ENCODE measurements around the gene SPOCD1. TPM values are rescaled to one million over a fixed set of nuclear protein-coding genes. Genes with fewer than 3 reads are reported as not detected.
A peak's percentile ranks its signal among the peaks of the same experiment; 100 is the strongest.

The SPOCD1 gene
- polyA plus RNA-seq, 2 of the 4 experiments (the other 2 are of a cell fraction), result 0.98 to 4.8 TPM

DNA sequence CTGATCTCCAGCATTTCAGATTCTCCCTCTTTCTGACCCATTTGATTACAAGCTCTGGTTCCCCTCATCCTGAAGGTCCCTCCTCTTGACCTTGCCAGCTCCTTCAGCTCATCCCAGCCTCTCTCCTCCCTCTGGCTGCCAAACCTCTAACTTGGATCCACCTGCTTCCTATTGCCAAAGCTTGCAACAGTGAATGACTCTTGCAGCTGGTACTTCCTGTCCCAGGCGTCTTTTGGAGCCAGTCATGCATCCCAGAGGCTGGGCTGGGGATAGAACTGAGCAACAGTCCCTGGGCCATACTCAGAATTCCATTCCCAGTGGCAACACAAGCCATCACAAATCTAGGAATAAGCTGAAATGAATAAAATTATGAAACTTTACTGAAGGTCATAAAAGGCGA is 27.7 kb upstream of the SPOCD1 start:
- no peak overlapping the region for H3K4me3 ChIP-seq
- TF ChIP-seq HEYL (CRISPR knock-in tag; IDR thresholded peaks at IDR 0.05), result no peak
- TF ChIP-seq SMC3 (IDR thresholded peaks at IDR 0.05), result no peak
- TF ChIP-seq EHMT2 (IDR thresholded peaks at IDR 0.05; ENCODE audit: low read depth), result no peak
- TF ChIP-seq, protein P1, sequence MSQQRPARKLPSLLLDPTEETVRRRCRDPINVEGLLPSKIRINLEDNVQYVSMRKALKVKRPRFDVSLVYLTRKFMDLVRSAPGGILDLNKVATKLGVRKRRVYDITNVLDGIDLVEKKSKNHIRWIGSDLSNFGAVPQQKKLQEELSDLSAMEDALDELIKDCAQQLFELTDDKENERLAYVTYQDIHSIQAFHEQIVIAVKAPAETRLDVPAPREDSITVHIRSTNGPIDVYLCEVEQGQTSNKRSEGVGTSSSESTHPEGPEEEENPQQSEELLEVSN (IDR thresholded peaks at IDR 0.05; ENCODE audit: borderline replicate concordance, low read depth), result no peak
- TF ChIP-seq HOXB13 (CRISPR knock-in tag; IDR thresholded peaks at IDR 0.05; ENCODE audit: low read depth), result no peak
- no peak for TF ChIP-seq ESRRA (IDR thresholded peaks at IDR 0.05; ENCODE audit: borderline replicate concordance, low read length)
- CTCF ChIA-PET, result interaction anchor here (0.7 kb wide), 1 partner anchor 120 kb away, joined by 3 read pairs; no protein-coding TSS in a partner anchor
- H3K4me1 ChIP-seq, result no peaks in the 10 kb centered on the region; the same call in 2 of the 3 replicates
- H3K9me3 ChIP-seq, result no peaks in the 10 kb centered on the region
- H3K4me2 ChIP-seq, result no peak overlapping the region
- POLR2A ChIA-PET, result interaction anchor here (0.6 kb wide), 1 partner anchor 20 kb away, joined by 4 read pairs; no protein-coding TSS in a partner anchor
- DNase-seq (ENCODE audit: low read depth in 1 of 2, low spot score in 1 of 2) (no peak), FAIRE-seq (no peak), ATAC-seq (no peak)
- H3K27ac ChIP-seq, result peak overlapping the region in 1 of 2 experiments; percentile 15; a peak in 1 of 6 replicates
- 63% methylated on average over 2 of the region's 2 CpGs for WGBS (ENCODE audit: missing lambda C conversion rate)

DNA sequence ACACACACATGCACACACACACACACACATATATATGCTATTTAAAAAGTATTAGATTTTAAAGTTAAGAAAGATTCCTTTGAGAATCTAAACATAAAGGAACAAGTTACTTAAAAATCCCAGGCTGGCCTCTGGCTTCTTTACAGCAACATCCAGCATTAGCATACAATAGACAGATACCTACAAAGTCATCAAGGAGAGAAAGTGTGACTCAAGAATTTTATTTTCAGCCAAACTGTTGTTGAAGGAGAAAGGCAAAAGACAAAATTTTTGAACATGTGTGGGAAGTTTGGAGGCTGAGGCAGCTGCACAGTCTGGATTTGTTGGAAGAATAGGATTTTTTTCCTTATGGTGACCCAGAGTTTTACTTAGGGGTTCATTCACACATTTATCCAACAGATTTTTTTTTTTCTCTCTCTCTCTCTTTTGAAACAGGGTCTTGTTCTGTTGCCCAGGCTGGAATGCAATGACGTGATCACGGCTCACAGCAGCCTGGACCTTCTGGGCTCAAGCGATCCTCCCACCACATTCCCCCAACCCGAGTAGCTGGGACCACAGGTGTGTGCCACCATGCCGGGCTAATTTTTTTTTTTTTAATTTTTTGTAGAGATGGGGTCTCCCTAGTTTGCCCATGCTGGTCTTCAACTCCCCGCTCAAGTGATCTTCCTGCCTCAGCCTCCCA is 24.0 kb upstream of the SPOCD1 start:
- DNase-seq (ENCODE audit: low read depth in 1 of 2, low spot score in 1 of 2), result no peak
- Histone ChIP-seq H3K9me3 (no peaks in the 10 kb centered on the region), H3K27ac (no peak overlapping the region), H3K4me2 (no peak overlapping the region), H3K4me3 (no peak overlapping the region), H3K4me1 (no peaks in the 10 kb centered on the region; the same call in 2 of the 3 replicates)
- CTCF ChIA-PET, result no interaction called here
- WGBS (ENCODE audit: missing lambda C conversion rate), result 94% methylated on average over 6 of the region's 6 CpGs
- no peak for TF ChIP-seq HOXB13 (CRISPR knock-in tag; IDR thresholded peaks at IDR 0.05; ENCODE audit: low read depth)
- no peak for TF ChIP-seq HEYL (CRISPR knock-in tag; IDR thresholded peaks at IDR 0.05)
- no peak for TF ChIP-seq EP300 (IDR thresholded peaks at IDR 0.05)
- TF ChIP-seq GATA3 (IDR thresholded peaks at IDR 0.05; ENCODE audit: borderline replicate concordance), result no peak
- TF ChIP-seq ESRRA (IDR thresholded peaks at IDR 0.05; ENCODE audit: borderline replicate concordance, low read length), result no peak
- TF ChIP-seq POLR2AphosphoS2 (conservative IDR thresholded peaks at IDR 0.05; ENCODE audit: low read length), result no peak
- POLR2A ChIA-PET, result no interaction called here
- no peak for FAIRE-seq
- ATAC-seq, result no peak

DNA sequence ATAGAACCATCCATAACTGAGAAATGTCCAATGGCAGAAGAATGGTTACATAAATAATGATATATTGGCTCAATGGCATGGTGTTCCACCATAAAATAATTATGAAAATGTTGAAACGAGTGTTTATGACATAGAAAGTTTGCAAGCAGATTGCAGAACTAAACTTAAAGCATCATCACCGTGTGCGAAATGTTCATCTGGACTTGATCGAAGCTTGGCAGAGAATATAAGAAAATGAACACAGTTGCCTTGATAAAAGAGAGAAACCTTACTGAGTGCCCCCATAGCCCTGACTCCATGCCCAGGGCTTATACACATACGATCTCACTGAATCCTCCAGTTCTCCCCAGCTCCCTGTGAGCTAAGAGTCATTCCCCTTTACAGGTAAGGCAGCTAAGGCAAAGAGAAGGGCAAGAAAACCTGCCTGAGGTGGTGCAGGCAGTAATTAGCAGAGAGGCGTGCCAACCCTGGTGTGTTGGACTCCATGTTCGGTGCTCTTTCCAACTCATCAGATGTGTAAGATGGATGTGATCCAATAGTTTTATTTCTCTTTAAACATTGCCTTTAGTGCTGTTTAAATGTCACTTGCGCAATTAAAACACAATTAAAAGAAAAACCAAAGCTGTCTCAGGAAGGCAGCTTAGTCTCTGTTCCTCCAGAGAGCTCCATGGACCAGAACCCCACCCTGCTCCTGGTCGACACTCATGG is 21.8 kb upstream of the SPOCD1 start:
- 66% methylated on average over 9 of the region's 9 CpGs for WGBS (ENCODE audit: missing lambda C conversion rate)
- DNase-seq (ENCODE audit: low read depth in 1 of 2, low spot score in 1 of 2) (no peak), ATAC-seq (no peak), FAIRE-seq (no peak)
- ChIA-PET POLR2A (no interaction called here), CTCF (interaction anchor here (1.3 to 1.8 kb wide), 2 partner anchors 22 to 28 kb away, joined by 3 to 4 read pairs; partner anchors contain the start of gene SPOCD1)
- Histone ChIP-seq H3K4me1 (no peaks in the 10 kb centered on the region; the same call in 2 of the 3 replicates), H3K9me3 (no peaks in the 10 kb centered on the region), H3K27ac (no peak overlapping the region), H3K4me3 (no peak overlapping the region), H3K4me2 (no peak overlapping the region)
- no peak for TF ChIP-seq KDM1A (IDR thresholded peaks at IDR 0.05; ENCODE audit: low read depth)

DNA sequence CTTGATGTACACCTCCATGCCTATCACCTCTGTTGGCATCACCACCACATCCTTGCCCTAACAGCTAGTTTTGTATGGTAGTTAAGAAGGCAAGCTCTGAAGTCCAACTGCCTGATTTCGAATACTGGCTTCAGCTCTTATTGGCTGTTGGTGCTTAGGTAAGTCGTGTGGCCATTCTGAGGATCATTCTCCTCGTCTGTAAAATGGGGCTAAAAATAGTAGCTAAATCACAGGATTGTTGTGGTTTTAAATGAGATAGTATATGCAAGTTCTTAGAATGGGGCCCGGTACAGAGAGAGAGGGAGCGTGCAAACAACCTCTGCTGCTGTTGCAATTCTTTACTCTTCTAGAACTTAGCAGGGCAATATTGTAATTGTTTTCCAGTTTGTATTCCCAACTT is 20.8 kb upstream of the SPOCD1 start:
- TF ChIP-seq, protein P2, sequence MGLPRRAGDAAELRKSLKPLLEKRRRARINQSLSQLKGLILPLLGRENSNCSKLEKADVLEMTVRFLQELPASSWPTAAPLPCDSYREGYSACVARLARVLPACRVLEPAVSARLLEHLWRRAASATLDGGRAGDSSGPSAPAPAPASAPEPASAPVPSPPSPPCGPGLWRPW (IDR thresholded peaks at IDR 0.05), result no peak
- TF ChIP-seq ZSCAN20 (CRISPR knock-in tag; IDR thresholded peaks at IDR 0.05), result no peak
- POLR2A ChIA-PET, result no interaction called here
- Histone ChIP-seq H3K4me3 (no peak overlapping the region), H3K9me3 (no peaks in the 10 kb centered on the region), H3K4me2 (no peak overlapping the region), H3K27ac (no peak overlapping the region), H3K4me1 (no peaks in the 10 kb centered on the region)
- 62% methylated on average over 5 of the region's 5 CpGs for WGBS (ENCODE audit: missing lambda C conversion rate)
- DNase-seq (ENCODE audit: low read depth in 1 of 2, low spot score in 1 of 2), result no peak
- CTCF ChIA-PET, result interaction anchor here (0.6 to 2.4 kb wide), 4 partner anchors 54 to 288 kb away, joined by 3 to 5 read pairs (median 4); no protein-coding TSS in a partner anchor
- no peak for ATAC-seq
- FAIRE-seq, result no peak

DNA sequence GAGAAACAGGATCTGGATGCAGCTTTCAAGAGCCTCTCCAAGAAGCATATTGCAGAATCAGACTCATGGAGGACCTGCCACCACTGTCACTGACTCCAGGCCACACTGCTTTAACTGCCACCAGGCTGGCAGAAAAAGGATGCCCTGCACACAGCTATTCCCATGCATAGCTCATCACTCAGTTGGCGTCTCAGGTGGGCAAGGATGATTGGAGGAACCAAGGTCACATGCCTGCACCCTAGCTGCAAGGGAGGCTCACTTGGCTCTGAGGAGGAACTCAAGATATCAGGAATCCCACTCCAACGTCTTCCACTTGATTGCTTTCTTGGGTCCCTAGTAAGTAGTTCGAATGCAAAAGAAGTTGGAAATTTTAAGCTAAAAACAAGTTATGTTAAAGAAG is 19.6 kb upstream of the SPOCD1 start:
- DNase-seq (ENCODE audit: low read depth in 1 of 2, low spot score in 1 of 2), result no peak
- FAIRE-seq, result no peak
- 51% methylated on average over 3 of the region's 3 CpGs for WGBS (ENCODE audit: missing lambda C conversion rate)
- H3K4me3 ChIP-seq, result no peak overlapping the region
- POLR2A ChIA-PET, result no interaction called here
- ATAC-seq, result no peak
- H3K27ac ChIP-seq, result no peak overlapping the region
- no peaks in the 10 kb centered on the region for H3K4me1 ChIP-seq
- no peak overlapping the region for H3K4me2 ChIP-seq
- CTCF ChIA-PET, result interaction anchor here (0.8 to 2.4 kb wide), 5 partner anchors 9 to 287 kb away, joined by 3 to 5 read pairs (median 3); partner anchors contain the start of gene SPOCD1
- H3K9me3 ChIP-seq, result no peaks in the 10 kb centered on the region
- TF ChIP-seq RNF2 (IDR thresholded peaks at IDR 0.05; ENCODE audit: borderline replicate concordance, low read depth) (no peak), ZFP36 (IDR thresholded peaks at IDR 0.05; ENCODE audit: borderline replicate concordance, partially characterized antibody) (no peak), HEYL (CRISPR knock-in tag; IDR thresholded peaks at IDR 0.05) (no peak), MAFK (IDR thresholded peaks at IDR 0.05; ENCODE audit: partially characterized antibody) (no peak), HOXA7 (CRISPR knock-in tag; IDR thresholded peaks at IDR 0.05) (no peak), RAD21 (conservative IDR thresholded peaks at IDR 0.05 in 1 of 2, IDR thresholded peaks at IDR 0.05 in 1 of 2) (no peak), NR3C1 (IDR thresholded peaks at IDR 0.05) (no peak), CHD2 (IDR thresholded peaks at IDR 0.05; ENCODE audit: low read length, partially characterized antibody) (no peak)
- TF ChIP-seq, protein P3, sequence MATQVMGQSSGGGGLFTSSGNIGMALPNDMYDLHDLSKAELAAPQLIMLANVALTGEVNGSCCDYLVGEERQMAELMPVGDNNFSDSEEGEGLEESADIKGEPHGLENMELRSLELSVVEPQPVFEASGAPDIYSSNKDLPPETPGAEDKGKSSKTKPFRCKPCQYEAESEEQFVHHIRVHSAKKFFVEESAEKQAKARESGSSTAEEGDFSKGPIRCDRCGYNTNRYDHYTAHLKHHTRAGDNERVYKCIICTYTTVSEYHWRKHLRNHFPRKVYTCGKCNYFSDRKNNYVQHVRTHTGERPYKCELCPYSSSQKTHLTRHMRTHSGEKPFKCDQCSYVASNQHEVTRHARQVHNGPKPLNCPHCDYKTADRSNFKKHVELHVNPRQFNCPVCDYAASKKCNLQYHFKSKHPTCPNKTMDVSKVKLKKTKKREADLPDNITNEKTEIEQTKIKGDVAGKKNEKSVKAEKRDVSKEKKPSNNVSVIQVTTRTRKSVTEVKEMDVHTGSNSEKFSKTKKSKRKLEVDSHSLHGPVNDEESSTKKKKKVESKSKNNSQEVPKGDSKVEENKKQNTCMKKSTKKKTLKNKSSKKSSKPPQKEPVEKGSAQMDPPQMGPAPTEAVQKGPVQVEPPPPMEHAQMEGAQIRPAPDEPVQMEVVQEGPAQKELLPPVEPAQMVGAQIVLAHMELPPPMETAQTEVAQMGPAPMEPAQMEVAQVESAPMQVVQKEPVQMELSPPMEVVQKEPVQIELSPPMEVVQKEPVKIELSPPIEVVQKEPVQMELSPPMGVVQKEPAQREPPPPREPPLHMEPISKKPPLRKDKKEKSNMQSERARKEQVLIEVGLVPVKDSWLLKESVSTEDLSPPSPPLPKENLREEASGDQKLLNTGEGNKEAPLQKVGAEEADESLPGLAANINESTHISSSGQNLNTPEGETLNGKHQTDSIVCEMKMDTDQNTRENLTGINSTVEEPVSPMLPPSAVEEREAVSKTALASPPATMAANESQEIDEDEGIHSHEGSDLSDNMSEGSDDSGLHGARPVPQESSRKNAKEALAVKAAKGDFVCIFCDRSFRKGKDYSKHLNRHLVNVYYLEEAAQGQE (IDR thresholded peaks at IDR 0.05), result no peak
